IMR-90 (cell line): ENCODE results near the gene KIAA0232. TPM values are rescaled to one million over a fixed set of nuclear protein-coding genes. Genes with fewer than 3 reads are reported as not detected.

Experiments
- ATAC-seq: fragments of 200-7000 bp; cut with Tn5 transposase; 2 replicates; pipeline ENCODE4 v1.9.1; 2020; ENCODE audit warnings: low read depth, mild to moderate bottlenecking, moderate library complexity
- BruUV-seq: library from RNA; stranded (reverse); fragments of 400-500 nt; replicated peaks from 2 replicates; lab custom pipeline; 2021; lab: Mats Ljungman, UMichigan
- CTCF ChIA-PET: fragments of 300-600 bp; formaldehyde crosslinking; extraction: SDS; loops from one replicate; lab custom pipeline; 2021; ENCODE audit warnings: antibody characterized with exemption; lab: Yijun Ruan, JAX
- POLR2A ChIA-PET: fragments of 300-600 bp; sonication (Branson Sonifier 250); formaldehyde crosslinking; loops from one replicate; lab custom pipeline; 2022; ENCODE audit warnings: antibody characterized with exemption; ENCODE audit not compliant: unreplicated experiment; lab: Charles Lee
- DNase-seq: peaks from one replicate; pipeline ENCODE4 v3.0.0; 2013
- H2AFZ ChIP-seq: replicated peaks from 2 replicates; pipeline ENCODE3; 2013; ENCODE audit warnings: low read length, mild to moderate bottlenecking; ENCODE audit not compliant: poor library complexity
- H2AK5ac ChIP-seq: 2 replicates; pipeline ENCODE4 v1.6.1; 2013; ENCODE audit warnings: low read depth, low read length, inconsistent platforms
- H2AK9ac ChIP-seq: replicated peaks from 2 replicates; pipeline ENCODE3; 2013; ENCODE audit warnings: mild to moderate bottlenecking, low read depth, low read length, moderate library complexity; ENCODE audit not compliant: poor library complexity
- H2BK120ac ChIP-seq: 2 replicates; pipeline ENCODE4 v1.6.1; 2013; ENCODE audit warnings: low read depth, low read length, inconsistent platforms
- H2BK15ac ChIP-seq: 3 replicates; pipeline ENCODE4 v1.6.1; 2013; ENCODE audit warnings: low read depth, low read length, inconsistent platforms
- H2BK20ac ChIP-seq: 2 replicates; pipeline ENCODE4 v1.6.1; 2013; ENCODE audit warnings: low read depth, mild to moderate bottlenecking, inconsistent platforms, low read length, moderate library complexity
- H2BK5ac ChIP-seq: 2 replicates; pipeline ENCODE4 v1.6.1; 2013; ENCODE audit warnings: mild to moderate bottlenecking, low read depth, low read length, inconsistent platforms; ENCODE audit not compliant: poor library complexity, severe bottlenecking
- H3K14ac ChIP-seq: replicated peaks from 2 replicates; pipeline ENCODE4 v1.6.1; 2013; ENCODE audit warnings: low read depth, low read length, inconsistent platforms
- H3K18ac ChIP-seq: 2 replicates; pipeline ENCODE4 v1.6.1; 2013; ENCODE audit warnings: low read depth, low read length, control low read depth
- H3K23ac ChIP-seq: 2 replicates; pipeline ENCODE4 v1.6.1; 2013; ENCODE audit warnings: low read depth, low read length, inconsistent platforms
- H3K27ac ChIP-seq: 2 replicates; pipeline ENCODE4 v1.5.1; 2013; ENCODE audit warnings: mild to moderate bottlenecking, control low read depth, low read length; ENCODE audit not compliant: insufficient read depth
- H3K27me3 ChIP-seq: 2 replicates; pipeline ENCODE4 v1.6.1; 2013; ENCODE audit warnings: low read length; ENCODE audit not compliant: control insufficient read depth, insufficient read depth
- H3K36me3 ChIP-seq: 2 replicates; pipeline ENCODE4 v1.6.1; 2013; ENCODE audit warnings: low read length, mixed read lengths; ENCODE audit not compliant: control insufficient read depth, insufficient read depth
- H3K4ac ChIP-seq: 2 replicates; pipeline ENCODE4 v1.6.1; 2013; ENCODE audit warnings: low read depth, low read length, inconsistent platforms
- H3K4me1 ChIP-seq: 2 replicates; pipeline ENCODE4 v1.6.1; 2013; ENCODE audit warnings: low read length, mixed read lengths; ENCODE audit not compliant: control insufficient read depth, insufficient read depth
- H3K4me2 ChIP-seq: 2 replicates; pipeline ENCODE4 v1.6.1; 2013; ENCODE audit warnings: low read depth, mild to moderate bottlenecking, control low read depth, low read length, moderate library complexity
- H3K4me3 ChIP-seq: 2 replicates; pipeline ENCODE4 v1.5.1; 2013; ENCODE audit warnings: low read depth, mild to moderate bottlenecking, control low read depth, low read length, moderate library complexity; ENCODE audit not compliant: insufficient read depth
- H3K56ac ChIP-seq: 2 replicates; pipeline ENCODE4 v1.6.1; 2013; ENCODE audit warnings: low read length, inconsistent platforms; ENCODE audit not compliant: insufficient read depth; ENCODE audit errors: extremely low read depth
- H3K79me1 ChIP-seq, 2 experiments: 2 replicates each; pipeline ENCODE4 v1.6.1; 2013; ENCODE audit warnings: low read length in 2 of 2, inconsistent platforms in 1 of 2, low read depth in 1 of 2
- H3K9ac ChIP-seq: 2 replicates; pipeline ENCODE4 v1.6.1; 2013; ENCODE audit warnings: low read depth, low read length, control low read depth
- H3K9me1 ChIP-seq: 2 replicates; pipeline ENCODE4 v1.6.1; 2013; ENCODE audit warnings: low read length, inconsistent platforms; ENCODE audit not compliant: insufficient read depth
- H3K9me3 ChIP-seq: 2 replicates; pipeline ENCODE4 v1.6.1; 2013; ENCODE audit warnings: low read length; ENCODE audit not compliant: control insufficient read depth, insufficient read depth
- H4K20me1 ChIP-seq: 2 replicates; pipeline ENCODE4 v1.6.1; 2013; ENCODE audit warnings: low read length, inconsistent platforms; ENCODE audit not compliant: insufficient read depth
- H4K5ac ChIP-seq: 2 replicates; pipeline ENCODE4 v1.6.1; 2013; ENCODE audit warnings: mild to moderate bottlenecking, low read depth, low read length, control low read depth
- H4K8ac ChIP-seq, 2 experiments: 2 replicates each; pipeline ENCODE4 v1.6.1; 2013; ENCODE audit warnings: low read depth in 2 of 2, low read length in 2 of 2, control low read depth in 1 of 2, inconsistent platforms in 1 of 2
- H4K91ac ChIP-seq: 2 replicates; pipeline ENCODE4 v1.6.1; 2013; ENCODE audit warnings: low read depth, low read length, inconsistent platforms; ENCODE audit not compliant: insufficient read depth
- BHLHE40 ChIP-seq: fragments of 150-350 bp; IDR thresholded peaks from 2 replicates; pipeline ENCODE4 v1.6.1; 2016; ENCODE audit warnings: mild to moderate bottlenecking, low read depth, low read length
- CEBPB ChIP-seq: IDR thresholded peaks from 2 replicates; pipeline ENCODE4 v1.6.1; 2012; ENCODE audit warnings: low read depth, low read length, improper control_type of control experiment
- CHD1 ChIP-seq: IDR thresholded peaks from 2 replicates; pipeline ENCODE4 v1.6.1; 2012; ENCODE audit warnings: low read depth, low read length, improper control_type of control experiment
- ELK1 ChIP-seq: fragments of 150-350 bp; IDR thresholded peaks from 2 replicates; pipeline ENCODE4 v1.6.1; 2016; ENCODE audit warnings: low read depth, mild to moderate bottlenecking, low read length, moderate library complexity, borderline replicate concordance
- FOS ChIP-seq: fragments of 150-350 bp; IDR thresholded peaks from 2 replicates; pipeline ENCODE4 v1.6.1; 2016; ENCODE audit warnings: low read depth, low read length
- MAFK ChIP-seq: IDR thresholded peaks from 2 replicates; pipeline ENCODE4 v1.6.1; 2012; ENCODE audit warnings: low read depth, low read length, improper control_type of control experiment
- MXI1 ChIP-seq: IDR thresholded peaks from 2 replicates; pipeline ENCODE4 v1.6.1; 2012; ENCODE audit warnings: low read depth, mild to moderate bottlenecking, low read length, moderate library complexity, borderline replicate concordance
- POLR2A ChIP-seq: IDR thresholded peaks from 2 replicates; pipeline ENCODE4 v1.6.1; 2012; ENCODE audit warnings: mild to moderate bottlenecking, low read depth, low read length
- RAD21 ChIP-seq: IDR thresholded peaks from 2 replicates; pipeline ENCODE4 v1.6.1; 2012; ENCODE audit warnings: low read length, improper control_type of control experiment
- RCOR1 ChIP-seq: IDR thresholded peaks from 2 replicates; pipeline ENCODE4 v1.6.1; 2012; ENCODE audit warnings: mild to moderate bottlenecking, low read length, improper control_type of control experiment; ENCODE audit not compliant: insufficient replicate concordance
- WGBS, 2 experiments: methylation state at CpG; one replicate each; pipeline versions ENCODE4 v1.1.5 to v1.1.7; 2013; ENCODE audit warnings: missing lambda C conversion rate in 2 of 2; ENCODE audit not compliant: insufficient read length in 1 of 2; ENCODE audit errors: extremely low coverage in 2 of 2; 5-methylcytosine and 5-hydroxymethylcytosine counted together
- dilution Hi-C: fragments of 300-500 bp; cut with HindIII; formaldehyde crosslinking; loops from one replicate; pipeline ENCODE4 v1.14.3; 2018; ENCODE audit warnings: low sequenced_read_pairs; ENCODE audit not compliant: unreplicated experiment
- in situ Hi-C: fragments of 300-500 bp; cut with MboI; formaldehyde crosslinking; loops from 3 replicates; pipeline ENCODE4 v1.14.3; 2019; ENCODE audit warnings: low sequenced_read_pairs, inconsistent platforms, mixed read lengths
- intact Hi-C: fragments of 100-400 bp; cut with micrococcal nuclease; formaldehyde crosslinking; loops from 2 replicates; pipeline ENCODE4 v1.10.0; 2022
- polyA plus RNA-seq, 3 experiments: library from polyadenylated mRNA; depleted of rRNA; stranded (reverse); fragments of >200 nt; gene quantifications; 2 replicates each; pipeline ENCODE4 v1.2.3, GENCODE V29; 2012; ENCODE audit warnings: low replicate concordance in 1 of 3
- total RNA-seq: library from RNA; depleted of rRNA; stranded (reverse); fragments of >200 nt; gene quantifications from 2 replicates; pipeline ENCODE4 v1.2.3, GENCODE V29; 2012

KIAA0232 gene
- total and polyA plus RNA-seq, 2 of the 4 experiments (the other 2 are of a cell fraction), result 6.8 to 19.5 TPM

DNA sequence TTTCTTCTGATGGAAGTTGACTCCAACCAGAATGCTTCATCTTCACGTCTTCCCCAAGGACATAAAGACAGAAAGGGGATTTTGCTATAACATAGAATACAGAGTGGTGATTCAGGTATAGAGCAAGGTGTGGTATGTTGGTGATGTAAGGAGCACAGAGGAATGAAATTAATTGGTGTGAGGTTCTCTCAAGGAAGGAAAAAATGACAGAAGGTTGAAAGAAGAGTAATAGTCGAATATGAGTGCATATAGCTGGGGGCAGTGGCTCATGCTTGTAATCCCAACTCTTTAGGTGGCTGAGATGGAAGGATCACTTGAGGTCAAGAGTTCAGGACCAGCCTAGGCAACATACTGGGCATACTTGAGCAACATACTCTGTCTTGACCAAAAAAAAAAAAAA, 20.1 kb downstream of the KIAA0232 start:
- no peaks in the 10 kb centered on the region for H3K9me3 ChIP-seq
- no peak for TF ChIP-seq BHLHE40
- TF ChIP-seq CEBPB, result no peak
- no peak for TF ChIP-seq MXI1
- TF ChIP-seq POLR2A, result no peak
- no peak for TF ChIP-seq RCOR1
- TF ChIP-seq ELK1, result no peak
- no peak for TF ChIP-seq CHD1
- TF ChIP-seq FOS, result no peak
- TF ChIP-seq MAFK, result no peak
- TF ChIP-seq RAD21, result no peak
- WGBS, 2 experiments, result 83% methylated on average over 1 of the region's 2 CpGs; no CpG with 5 or more reads in 1 of the 2 experiments
- H4K20me1 ChIP-seq, result peaks cover 67% of the 10 kb centered on the region
- H3K4ac ChIP-seq, result no peak overlapping the region
- CTCF ChIA-PET, result no interaction called here
- DNase-seq, result no peak
- POLR2A ChIA-PET, result no interaction called here
- no peak for ATAC-seq
- no peak overlapping the region for H4K91ac ChIP-seq
- H2BK5ac ChIP-seq, result no peak overlapping the region
- H2AK9ac ChIP-seq, result no peak overlapping the region
- H2AFZ ChIP-seq, result no peak overlapping the region
- no peak overlapping the region for H3K23ac ChIP-seq
- H2BK120ac ChIP-seq, result no peak overlapping the region
- H3K36me3 ChIP-seq, result peaks cover 2% of the 10 kb centered on the region
- no peak overlapping the region for H3K4me3 ChIP-seq
- no TSS peak for BruUV-seq
- H3K18ac ChIP-seq, result no peak overlapping the region
- no peak overlapping the region for H2AK5ac ChIP-seq
- no peak overlapping the region for H3K27ac ChIP-seq
- H4K8ac ChIP-seq, result no peak overlapping the region
- H3K9ac ChIP-seq, result no peak overlapping the region
- no peaks in the 10 kb centered on the region for H3K27me3 ChIP-seq
- H3K4me1 ChIP-seq, result peaks cover 8% of the 10 kb centered on the region
- no peak overlapping the region for H4K5ac ChIP-seq
- H3K4me2 ChIP-seq, result no peak overlapping the region
- H3K56ac ChIP-seq, result no peak overlapping the region
- intact Hi-C loops (no loop called here), dilution Hi-C loops (no loop called here), in situ Hi-C loops (no loop called here)
- peak overlapping the region; percentile 62; the same call in 1 of the 2 replicates for H3K14ac ChIP-seq
- no peak overlapping the region for H2BK20ac ChIP-seq
- peaks cover 33% of the 10 kb centered on the region for H3K9me1 ChIP-seq
- no peak overlapping the region for H2BK15ac ChIP-seq
- peaks cover 40 to 74% of the 10 kb centered on the region in 2 experiments for H3K79me1 ChIP-seq
